ENCODE measurements around the gene DISC1. TPM values are rescaled to one million over a fixed set of nuclear protein-coding genes. Genes with fewer than 3 reads are reported as not detected.

Gene DISC1
- total RNA-seq, 1 experiment from 2014 or later = 6.3 TPM

DNA sequence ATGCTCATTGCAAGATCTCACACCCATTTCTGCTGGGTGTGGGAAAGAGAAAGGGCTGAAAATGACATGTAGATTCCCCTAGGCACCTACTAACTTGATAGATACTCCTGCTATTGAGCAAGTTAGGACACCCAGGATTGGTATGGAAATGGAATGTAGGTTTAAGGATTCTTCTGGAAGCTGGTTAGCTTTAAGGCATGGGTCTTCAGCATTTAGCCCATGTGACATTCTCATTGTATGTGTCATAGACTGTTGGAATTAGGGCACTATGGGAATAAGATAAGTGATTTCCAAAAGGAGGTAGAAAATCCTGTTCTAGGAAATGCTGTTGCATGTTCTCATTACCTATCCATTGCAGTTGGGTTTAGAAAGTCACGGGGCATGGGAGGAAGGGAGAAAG lies 76.2 kb downstream of the DISC1 start:
- Histone ChIP-seq H3K4me3 (ENCODE audit: insufficient read depth, low read depth, low read length) (no peak overlapping the region), H3K36me3 (replicated peaks; ENCODE audit: control insufficient read depth, insufficient read depth, low read length) (no peaks in the 10 kb centered on the region), H3K27me3 (ENCODE audit: control insufficient read depth, insufficient read depth, low read length) (no peaks in the 10 kb centered on the region)
- no peak for DNase-seq

DNA sequence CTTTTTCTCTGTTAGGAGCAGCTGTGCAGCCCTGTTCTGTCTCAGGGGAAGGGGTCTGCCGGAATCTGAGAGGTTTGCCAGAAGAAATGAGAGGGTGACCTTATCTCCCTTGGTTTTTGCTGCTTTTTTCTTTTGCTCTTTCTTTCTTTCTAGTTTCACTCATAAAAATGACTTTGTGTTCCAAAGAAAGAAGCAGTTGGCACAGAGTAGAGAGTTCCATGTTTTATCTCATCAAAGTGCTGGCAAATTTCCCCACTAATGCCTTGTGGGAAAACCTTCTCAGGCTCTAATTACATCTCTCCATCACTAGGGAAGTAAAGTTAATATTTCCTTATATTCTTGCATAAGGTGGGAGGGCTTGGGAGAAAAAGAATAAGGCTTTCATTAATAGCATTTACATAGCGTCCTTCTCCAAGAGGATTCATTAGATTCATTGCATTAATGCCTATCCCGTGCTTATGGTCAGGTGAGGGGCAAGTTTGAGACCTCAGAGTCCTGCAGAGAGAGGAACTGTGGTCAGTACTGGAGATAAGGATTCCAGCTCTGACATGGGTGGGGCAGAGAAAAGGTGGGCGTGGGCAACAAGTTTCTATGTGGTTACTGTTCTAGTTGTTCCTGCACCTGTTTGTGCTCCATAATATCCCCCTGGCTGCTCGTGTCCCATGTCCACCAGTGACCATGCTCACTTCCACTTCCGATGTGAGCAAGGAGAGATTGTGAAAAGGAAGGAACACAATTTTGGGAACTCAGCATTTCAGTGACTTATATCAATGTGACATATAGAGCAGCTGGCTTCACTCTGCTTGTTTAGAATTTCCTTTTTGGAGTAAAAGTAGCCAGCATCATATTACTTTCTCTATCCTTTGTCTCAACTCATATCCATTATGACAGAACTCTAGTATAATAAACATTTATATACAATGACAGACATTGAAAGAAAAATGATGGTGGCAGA lies 79.5 kb downstream of the DISC1 start:
- DNase-seq = no peak
- Histone ChIP-seq H3K27me3 (ENCODE audit: control insufficient read depth, insufficient read depth, low read length) (no peaks in the 10 kb centered on the region), H3K36me3 (replicated peaks; ENCODE audit: control insufficient read depth, insufficient read depth, low read length) (no peaks in the 10 kb centered on the region), H3K4me3 (ENCODE audit: insufficient read depth, low read depth, low read length) (no peak overlapping the region)

DNA sequence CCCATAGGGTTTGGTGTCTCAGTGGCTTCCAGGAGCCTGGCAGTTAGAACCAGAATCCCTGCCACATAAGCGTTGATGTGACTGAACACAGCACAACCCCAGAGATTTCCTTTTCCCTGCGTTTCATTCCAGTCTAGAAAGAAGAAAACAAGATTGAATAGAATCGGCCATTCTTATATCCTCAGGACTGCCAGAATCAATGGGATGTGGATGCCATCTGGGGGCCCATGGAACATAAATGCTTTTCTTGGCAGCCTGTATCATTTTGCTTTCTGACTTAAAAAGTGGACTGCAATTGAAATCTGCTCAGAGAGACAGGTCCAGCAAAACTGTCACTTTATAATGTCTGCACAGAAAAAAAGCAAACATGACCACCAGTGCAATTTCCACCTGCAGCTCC lies 80.3 kb downstream of the DISC1 start:
- Histone ChIP-seq H3K36me3 (replicated peaks; ENCODE audit: control insufficient read depth, insufficient read depth, low read length) (no peaks in the 10 kb centered on the region), H3K27me3 (ENCODE audit: control insufficient read depth, insufficient read depth, low read length) (no peaks in the 10 kb centered on the region), H3K4me3 (ENCODE audit: insufficient read depth, low read depth, low read length) (no peak overlapping the region)
- no peak for DNase-seq

DNA sequence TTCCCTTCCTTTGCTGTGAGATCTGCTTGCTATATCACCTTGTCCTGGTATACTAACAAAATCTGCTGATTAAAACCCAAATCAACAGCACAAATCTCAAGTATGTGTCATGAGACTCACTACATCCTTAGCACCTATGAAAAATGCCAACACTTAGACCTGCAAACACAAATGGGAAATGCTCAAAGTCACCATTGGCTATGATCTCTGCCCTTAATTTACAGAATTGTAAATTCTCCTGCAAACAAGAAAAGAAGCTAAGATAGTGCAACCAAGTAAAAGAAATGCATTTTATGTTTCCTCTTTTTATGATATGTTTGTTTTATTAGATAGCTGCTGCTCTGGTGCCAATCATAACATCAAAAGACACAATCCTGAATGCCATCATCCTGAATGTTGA lies 80.8 kb downstream of the DISC1 start:
- DNase-seq = no peak
- H3K36me3 ChIP-seq (replicated peaks; ENCODE audit: control insufficient read depth, insufficient read depth, low read length) = no peaks in the 10 kb centered on the region
- no peak overlapping the region for H3K4me3 ChIP-seq (ENCODE audit: insufficient read depth, low read depth, low read length)
- no peaks in the 10 kb centered on the region for H3K27me3 ChIP-seq (ENCODE audit: control insufficient read depth, insufficient read depth, low read length)

- Histone ChIP-seq H3K36me3 (replicated peaks; ENCODE audit: control insufficient read depth, insufficient read depth, low read length) (no peaks in the 10 kb centered on the region), H3K4me3 (ENCODE audit: insufficient read depth, low read depth, low read length) (no peak overlapping the region), H3K27me3 (ENCODE audit: control insufficient read depth, insufficient read depth, low read length) (no peaks in the 10 kb centered on the region)
- DNase-seq = no peak
These were observed 81.8 kb downstream of the DISC1 start for GRCh38 chr1:231708394-231708793.

- DNase-seq = no peak
- Histone ChIP-seq H3K4me3 (ENCODE audit: insufficient read depth, low read depth, low read length) (no peak overlapping the region), H3K27me3 (ENCODE audit: control insufficient read depth, insufficient read depth, low read length) (no peaks in the 10 kb centered on the region), H3K36me3 (replicated peaks; ENCODE audit: control insufficient read depth, insufficient read depth, low read length) (no peaks in the 10 kb centered on the region)
These were observed 87.8 kb downstream of the DISC1 start for GRCh38 chr1:231714440-231714839.

DNA sequence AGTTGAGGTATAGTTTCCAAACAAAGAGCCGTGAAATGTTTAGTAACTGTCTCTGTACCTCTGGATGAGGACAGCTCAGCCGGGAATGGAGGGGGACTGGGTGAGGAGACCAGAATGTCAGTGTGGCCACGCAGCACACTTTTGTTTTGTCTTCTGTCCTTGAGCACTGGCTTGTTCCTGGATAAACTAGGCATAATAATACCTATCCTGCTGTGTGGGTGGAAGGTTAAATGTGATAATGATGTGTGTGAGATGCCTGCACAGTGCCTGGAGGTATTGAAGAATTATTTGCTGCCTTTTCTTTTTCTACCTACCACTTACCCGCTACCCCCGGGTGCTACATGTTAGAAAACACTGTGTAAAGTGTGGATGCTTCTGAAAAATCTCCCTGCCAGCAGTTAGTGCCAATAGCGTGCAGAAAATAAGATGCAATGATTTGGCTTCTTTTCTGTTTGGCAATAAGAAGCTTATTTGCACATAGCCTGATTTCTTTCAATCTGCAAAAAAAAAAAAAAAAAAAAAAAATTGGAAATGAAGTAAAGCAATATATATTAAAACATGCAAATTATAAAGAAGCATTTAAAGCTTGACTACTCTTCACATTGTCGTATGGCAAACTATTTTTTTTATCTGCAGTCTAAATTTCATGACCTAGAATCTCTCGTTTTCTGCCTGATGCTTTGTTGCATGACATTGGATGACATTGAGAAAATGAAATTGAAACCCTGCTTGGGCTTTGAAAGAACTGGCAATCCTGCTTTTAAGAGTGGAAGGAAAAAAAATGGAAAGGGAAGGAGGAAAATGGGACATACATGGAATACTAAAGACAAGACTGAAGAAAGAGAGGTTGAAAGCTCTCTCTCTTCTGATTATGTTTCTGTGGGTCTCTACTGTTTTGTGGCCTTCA lies 89.5 kb downstream of the DISC1 start:
- DNase-seq = no peak
- Histone ChIP-seq H3K36me3 (replicated peaks; ENCODE audit: control insufficient read depth, insufficient read depth, low read length) (no peaks in the 10 kb centered on the region), H3K27me3 (ENCODE audit: control insufficient read depth, insufficient read depth, low read length) (no peaks in the 10 kb centered on the region), H3K4me3 (ENCODE audit: insufficient read depth, low read depth, low read length) (no peak overlapping the region)

GRCh38 chr1:231716879-231717278 lies 90.3 kb downstream of the DISC1 start:
- Histone ChIP-seq H3K4me3 (ENCODE audit: insufficient read depth, low read depth, low read length) (no peak overlapping the region), H3K27me3 (ENCODE audit: control insufficient read depth, insufficient read depth, low read length) (no peaks in the 10 kb centered on the region), H3K36me3 (replicated peaks; ENCODE audit: control insufficient read depth, insufficient read depth, low read length) (no peaks in the 10 kb centered on the region)
- DNase-seq = no peak

DNA sequence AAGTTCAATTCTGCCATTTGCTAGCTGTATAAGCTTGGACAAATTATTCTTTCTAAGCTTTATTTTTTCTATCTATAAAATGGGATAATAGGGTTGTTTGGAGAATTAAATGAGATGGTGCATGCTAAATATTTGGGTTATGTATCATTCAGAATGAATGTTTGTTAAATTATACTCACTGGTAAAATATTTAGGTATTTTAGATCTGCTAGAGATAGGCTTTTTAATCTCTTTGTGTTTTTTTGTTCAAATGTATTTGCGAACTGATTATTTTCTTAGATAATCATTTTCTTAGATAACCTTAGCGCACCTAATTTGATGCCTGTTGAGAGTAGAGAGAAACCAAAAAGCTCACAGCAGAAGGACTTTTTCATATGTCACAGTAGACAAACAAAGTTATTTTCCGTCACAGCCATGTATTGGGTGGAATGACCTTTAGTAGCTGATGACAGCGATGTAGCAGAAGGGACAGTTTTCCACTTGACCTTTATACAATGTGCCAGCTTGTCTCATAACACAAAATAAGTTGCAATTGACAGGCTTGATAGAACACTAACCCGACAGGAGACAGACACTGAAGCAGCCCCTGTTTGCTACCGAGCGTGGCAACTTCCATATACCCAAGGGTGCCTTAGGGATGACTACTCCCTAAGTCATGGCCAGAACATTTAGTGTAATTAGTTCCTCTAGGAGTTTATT lies 93.0 kb downstream of the DISC1 start:
- H3K27me3 ChIP-seq (ENCODE audit: control insufficient read depth, insufficient read depth, low read length) = no peaks in the 10 kb centered on the region
- H3K4me3 ChIP-seq (ENCODE audit: insufficient read depth, low read depth, low read length) = no peak overlapping the region
- DNase-seq = no peak
- H3K36me3 ChIP-seq (replicated peaks; ENCODE audit: control insufficient read depth, insufficient read depth, low read length) = no peaks in the 10 kb centered on the region

- Histone ChIP-seq H3K4me3 (ENCODE audit: insufficient read depth, low read depth, low read length) (no peak overlapping the region), H3K27me3 (ENCODE audit: control insufficient read depth, insufficient read depth, low read length) (no peaks in the 10 kb centered on the region), H3K36me3 (replicated peaks; ENCODE audit: control insufficient read depth, insufficient read depth, low read length) (no peaks in the 10 kb centered on the region)
- DNase-seq = no peak
These were observed 94.2 kb downstream of the DISC1 start for GRCh38 chr1:231720652-231721325.

GRCh38 chr1:231721436-231721835 lies 94.8 kb downstream of the DISC1 start:
- Histone ChIP-seq H3K4me3 (ENCODE audit: insufficient read depth, low read depth, low read length) (no peak overlapping the region), H3K27me3 (ENCODE audit: control insufficient read depth, insufficient read depth, low read length) (no peaks in the 10 kb centered on the region), H3K36me3 (replicated peaks; ENCODE audit: control insufficient read depth, insufficient read depth, low read length) (no peaks in the 10 kb centered on the region)
- no peak for DNase-seq

- no peaks in the 10 kb centered on the region for H3K36me3 ChIP-seq (replicated peaks; ENCODE audit: control insufficient read depth, insufficient read depth, low read length)
- H3K27me3 ChIP-seq (ENCODE audit: control insufficient read depth, insufficient read depth, low read length) = no peaks in the 10 kb centered on the region
- no peak for DNase-seq
- no peak overlapping the region for H3K4me3 ChIP-seq (ENCODE audit: insufficient read depth, low read depth, low read length)
These were observed 95.8 kb downstream of the DISC1 start for GRCh38 chr1:231722356-231722755.

GRCh38 chr1:231723146-231723545 lies 96.6 kb downstream of the DISC1 start:
- H3K4me3 ChIP-seq (ENCODE audit: insufficient read depth, low read depth, low read length) = no peak overlapping the region
- H3K27me3 ChIP-seq (ENCODE audit: control insufficient read depth, insufficient read depth, low read length) = no peaks in the 10 kb centered on the region
- DNase-seq = no peak
- no peaks in the 10 kb centered on the region for H3K36me3 ChIP-seq (replicated peaks; ENCODE audit: control insufficient read depth, insufficient read depth, low read length)

- no peak for DNase-seq
- Histone ChIP-seq H3K4me3 (ENCODE audit: insufficient read depth, low read depth, low read length) (no peak overlapping the region), H3K27me3 (ENCODE audit: control insufficient read depth, insufficient read depth, low read length) (no peaks in the 10 kb centered on the region), H3K36me3 (replicated peaks; ENCODE audit: control insufficient read depth, insufficient read depth, low read length) (no peaks in the 10 kb centered on the region)
These were observed 97.5 kb downstream of the DISC1 start for GRCh38 chr1:231724041-231724440.

All from H7 (cell line).